ENCODE measurements around the gene CXXC5. TPM values are rescaled to one million over a fixed set of nuclear protein-coding genes. Genes with fewer than 3 reads are reported as not detected.
"Not testable (repeated sequence)": the region's sequence is repeated elsewhere in the genome, so short reads cannot be mapped to it uniquely, and the experiment has no call there.

CXXC5 gene
- total RNA-seq, 1 donor from 2014 or later, result 74.1 TPM

GRCh38 chr5:139711906-139712224, 63.7 kb downstream of the CXXC5 start:
- ATAC-seq (no peak), DNase-seq (ENCODE audit: missing footprints) (no peak)
- intact Hi-C loops (cut with DNase I), result loop anchor here (5.0 kb wide), 1 partner anchor 55 kb away; no protein-coding TSS in a partner anchor

GRCh38 chr5:139712412-139712811, 64.3 kb downstream of the CXXC5 start:
- DNase-seq (ENCODE audit: missing footprints), result no peak
- no peak for ATAC-seq
- intact Hi-C loops (cut with DNase I), result loop anchor here (5.0 kb wide), 1 partner anchor 55 kb away; no protein-coding TSS in a partner anchor

- ATAC-seq; DNase-seq (ENCODE audit: missing footprints): not testable (repeated sequence)
- intact Hi-C loops (cut with DNase I), result loop anchor here (5.0 kb wide), 1 partner anchor 53 kb away; no protein-coding TSS in a partner anchor
Measured at GRCh38 chr5:139713898-139714297, 65.7 kb downstream of the CXXC5 start.

- DNase-seq (ENCODE audit: missing footprints) (no peak), ATAC-seq (no peak)
- intact Hi-C loops (cut with DNase I), result no loop called here
Measured at GRCh38 chr5:139717221-139717620, 69.1 kb downstream of the CXXC5 start.

GRCh38 chr5:139718403-139718802, 70.3 kb downstream of the CXXC5 start:
- DNase-seq (ENCODE audit: missing footprints); intact Hi-C loops (cut with DNase I); ATAC-seq: not testable (repeated sequence)

GRCh38 chr5:139719970-139720369, 71.8 kb downstream of the CXXC5 start:
- DNase-seq (ENCODE audit: missing footprints); intact Hi-C loops (cut with DNase I); ATAC-seq: not testable (repeated sequence)

GRCh38 chr5:139723986-139724587, 75.9 kb downstream of the CXXC5 start:
- no peak for DNase-seq (ENCODE audit: missing footprints)
- intact Hi-C loops (cut with DNase I), result no loop called here
- no peak for ATAC-seq

GRCh38 chr5:139725073-139725830, 77.1 kb downstream of the CXXC5 start:
- intact Hi-C loops (cut with DNase I), result no loop called here
- ATAC-seq (no peak), DNase-seq (ENCODE audit: missing footprints) (peak; percentile 74)

GRCh38 chr5:139726248-139726647, 78.1 kb downstream of the CXXC5 start:
- intact Hi-C loops (cut with DNase I), result no loop called here
- ATAC-seq (no peak), DNase-seq (ENCODE audit: missing footprints) (peak; percentile 31)

GRCh38 chr5:139727615-139728014, 79.5 kb downstream of the CXXC5 start:
- ATAC-seq; intact Hi-C loops (cut with DNase I): not testable (repeated sequence)
- DNase-seq (ENCODE audit: missing footprints), result peak; percentile 17

GRCh38 chr5:139731281-139731680, 83.1 kb downstream of the CXXC5 start:
- intact Hi-C loops (cut with DNase I), result no loop called here

GRCh38 chr5:139732019-139732418, 83.9 kb downstream of the CXXC5 start:
- intact Hi-C loops (cut with DNase I), result no loop called here
- ATAC-seq, result no peak

More at GRCh38 chr5:139731281-139731680, 83.1 kb downstream of the CXXC5 start:
- DNase-seq (ENCODE audit: missing footprints) (peak; percentile 11), ATAC-seq (no peak)

GRCh38 chr5:139733010-139733688, 85.0 kb downstream of the CXXC5 start:
- DNase-seq (ENCODE audit: missing footprints), result no peak
- intact Hi-C loops (cut with DNase I), result no loop called here
- no peak for ATAC-seq

More at GRCh38 chr5:139732019-139732418, 83.9 kb downstream of the CXXC5 start:
- DNase-seq (ENCODE audit: missing footprints), result no peak

Other genes with a start within 250 kb of the CXXC5 start
- gene SPATA24, start 244.3 kb upstream of the CXXC5 start, total RNA-seq, result 17.2 TPM
- 7.9 TPM for gene DNAJC18, start 208.8 kb upstream of the CXXC5 start, total RNA-seq
- gene ECSCR, start 185.6 kb upstream of the CXXC5 start, total RNA-seq, result 21.4 TPM
- gene SMIM33, start 177.3 kb upstream of the CXXC5 start, total RNA-seq, result not detected
- 47.2 TPM for gene STING1, start 165.6 kb upstream of the CXXC5 start, total RNA-seq
- gene UBE2D2, start 87.0 kb upstream of the CXXC5 start, total RNA-seq, result 116 TPM
- not detected for gene PSD2, start 147.5 kb downstream of the CXXC5 start, total RNA-seq

Measured in Right ventricle myocardium inferior (tissue), 1 donor.